H9 (cell line): ENCODE measurements around the gene RUFY2. TPM values are rescaled to one million over a fixed set of nuclear protein-coding genes. Genes with fewer than 3 reads are reported as not detected.

Experiments
- DNase-seq: peaks from one replicate; pipeline ENCODE4 v3.0.0-alpha.2; 2017
- H2AFZ ChIP-seq: one replicate; pipeline ENCODE4 v1.6.1; 2013; ENCODE audit warnings: mild to moderate bottlenecking, low read length, control low read depth, moderate library complexity
- H2AK5ac ChIP-seq: 2 replicates; pipeline ENCODE4 v1.6.1; 2013; ENCODE audit warnings: low read length, control low read depth, mixed read lengths; ENCODE audit not compliant: insufficient read length
- H2BK120ac ChIP-seq: one replicate; pipeline ENCODE4 v1.6.1; 2013; ENCODE audit warnings: low read depth, mild to moderate bottlenecking, low read length, control low read depth, inconsistent platforms; ENCODE audit not compliant: poor library complexity, severe bottlenecking
- H2BK12ac ChIP-seq: 2 replicates; pipeline ENCODE4 v1.6.1; 2013; ENCODE audit warnings: low read length, control low read depth, mixed read lengths, low read depth; ENCODE audit not compliant: insufficient read length
- H2BK15ac ChIP-seq: 2 replicates; pipeline ENCODE4 v1.6.1; 2013; ENCODE audit warnings: low read depth, low read length, control low read depth
- H2BK20ac ChIP-seq: one replicate; pipeline ENCODE4 v1.6.1; 2013; ENCODE audit warnings: low read depth, mild to moderate bottlenecking, low read length, control low read depth, inconsistent platforms; ENCODE audit not compliant: poor library complexity, severe bottlenecking
- H2BK5ac ChIP-seq: 2 replicates; pipeline ENCODE4 v1.6.1; 2013; ENCODE audit warnings: low read length, control low read depth, mixed read lengths; ENCODE audit not compliant: insufficient read length
- H3K14ac ChIP-seq: 2 replicates; pipeline ENCODE4 v1.6.1; 2013; ENCODE audit warnings: low read length, control low read depth; ENCODE audit not compliant: insufficient read depth
- H3K18ac ChIP-seq: 2 replicates; pipeline ENCODE4 v1.6.1; 2013; ENCODE audit warnings: low read depth, mild to moderate bottlenecking, mixed read lengths, low read length, control low read depth; ENCODE audit not compliant: insufficient read length
- H3K23ac ChIP-seq: 2 replicates; pipeline ENCODE4 v1.6.1; 2013; ENCODE audit warnings: low read length, control low read depth, mixed read lengths, low read depth; ENCODE audit not compliant: insufficient read length
- H3K23me2 ChIP-seq: 2 replicates; pipeline ENCODE4 v1.6.1; 2013; ENCODE audit warnings: low read depth, mild to moderate bottlenecking, mixed read lengths, low read length, control low read depth; ENCODE audit not compliant: insufficient read length, poor library complexity, severe bottlenecking
- H3K27ac ChIP-seq: 2 replicates; pipeline ENCODE4 v1.5.1; 2013; ENCODE audit warnings: low read length, control low read depth, mixed read lengths, low read depth; ENCODE audit not compliant: insufficient read length
- H3K27me3 ChIP-seq: 2 replicates; pipeline ENCODE4 v1.6.1; 2013; ENCODE audit warnings: low read length, control low read depth, inconsistent platforms; ENCODE audit not compliant: insufficient read depth
- H3K4ac ChIP-seq: 2 replicates; pipeline ENCODE4 v1.6.1; 2013; ENCODE audit warnings: low read depth, mild to moderate bottlenecking, control low read depth, inconsistent platforms, low read length, moderate library complexity
- H3K4me1 ChIP-seq: 2 replicates; pipeline ENCODE4 v1.6.1; 2013; ENCODE audit warnings: low read length, control low read depth, inconsistent platforms; ENCODE audit not compliant: insufficient read depth
- H3K4me2 ChIP-seq: 2 replicates; pipeline ENCODE4 v1.6.1; 2013; ENCODE audit warnings: low read length, control low read depth, mixed read lengths; ENCODE audit not compliant: insufficient read length, insufficient read depth
- H3K56ac ChIP-seq: 2 replicates; pipeline ENCODE4 v1.6.1; 2013; ENCODE audit warnings: low read depth, mild to moderate bottlenecking, mixed read lengths, low read length, control low read depth; ENCODE audit not compliant: insufficient read length
- H3K79me1 ChIP-seq: 2 replicates; pipeline ENCODE4 v1.6.1; 2013; ENCODE audit warnings: low read depth, mild to moderate bottlenecking, moderate library complexity, low read length, control low read depth, inconsistent platforms; ENCODE audit not compliant: insufficient read depth, poor library complexity, severe bottlenecking
- H3K79me2 ChIP-seq: 2 replicates; pipeline ENCODE4 v1.6.1; 2013; ENCODE audit warnings: low read length, control low read depth, inconsistent platforms; ENCODE audit not compliant: insufficient read depth
- H3K9ac ChIP-seq: 2 replicates; pipeline ENCODE4 v1.6.1; 2013; ENCODE audit warnings: low read length, control low read depth, mixed read lengths; ENCODE audit not compliant: insufficient read length; ENCODE audit errors: extremely low read depth
- H3K9me3 ChIP-seq: one replicate; pipeline ENCODE4 v1.6.1; 2013; ENCODE audit warnings: low read depth, low read length, inconsistent platforms; ENCODE audit not compliant: control insufficient read depth
- H3T11ph ChIP-seq: one replicate; pipeline ENCODE4 v1.6.1; 2013; ENCODE audit warnings: mild to moderate bottlenecking, low read length, control low read depth, inconsistent platforms
- H4K20me1 ChIP-seq: one replicate; pipeline ENCODE4 v1.6.1; 2013; ENCODE audit not compliant: control insufficient read depth, insufficient read length, insufficient read depth
- H4K5ac ChIP-seq: 2 replicates; pipeline ENCODE4 v1.6.1; 2013; ENCODE audit warnings: low read depth, mild to moderate bottlenecking, mixed read lengths, low read length, control low read depth; ENCODE audit not compliant: insufficient read length
- H4K8ac ChIP-seq: replicated peaks from 2 replicates; pipeline ENCODE4 v1.6.1; 2013; ENCODE audit warnings: low read length, control low read depth, mixed read lengths, low read depth; ENCODE audit not compliant: insufficient read length
- H4K91ac ChIP-seq: 2 replicates; pipeline ENCODE4 v1.6.1; 2013; ENCODE audit warnings: low read depth, mild to moderate bottlenecking, moderate library complexity, mixed read lengths, low read length, control low read depth; ENCODE audit not compliant: insufficient read length
- H3K27ac Mint-ChIP-seq, 3 experiments: 2 replicates in 2 of 3; 3 replicates in 1 of 3; pipeline ENCODE4 v1.8.0; 2020 to 2021; ENCODE audit warnings: mixed read lengths in 3 of 3, mild to moderate bottlenecking in 1 of 3, moderate library complexity in 1 of 3
- H3K27me3 Mint-ChIP-seq: 2 replicates; pipeline ENCODE4 v1.8.0; 2021; ENCODE audit warnings: low read depth, mild to moderate bottlenecking, moderate library complexity, mixed read lengths
- H3K36me3 Mint-ChIP-seq, 3 experiments: 2 replicates in 2 of 3; 3 replicates in 1 of 3; pipeline ENCODE4 v1.8.0; 2020 to 2021; ENCODE audit warnings: low read depth in 3 of 3, mixed read lengths in 3 of 3; ENCODE audit not compliant: insufficient read depth in 1 of 3
- H3K4me1 Mint-ChIP-seq, 2 experiments: 2 replicates each; pipeline ENCODE4 v1.8.0; 2020; ENCODE audit warnings: mixed read lengths in 2 of 2
- H3K4me3 Mint-ChIP-seq, 2 experiments: 2 replicates in 1 of 2; 3 replicates in 1 of 2; pipeline ENCODE4 v1.8.0; 2020 to 2021; ENCODE audit warnings: mild to moderate bottlenecking in 2 of 2, mixed read lengths in 2 of 2, moderate library complexity in 1 of 2
- H3K9me3 Mint-ChIP-seq, 2 experiments: 2 replicates in 1 of 2; 3 replicates in 1 of 2; pipeline ENCODE4 v1.8.0; 2020; ENCODE audit warnings: mild to moderate bottlenecking in 2 of 2, mixed read lengths in 2 of 2, moderate library complexity in 1 of 2
- WGBS: extraction: QIAGEN DNeasy Blood & Tissue Kit; methylation state at CpG from one replicate; pipeline ENCODE4 v1.1.7; 2013; ENCODE audit warnings: missing lambda C conversion rate, low lambda C conversion rate, mixed read lengths; ENCODE audit not compliant: insufficient read length; ENCODE audit errors: extremely low coverage; 5-methylcytosine and 5-hydroxymethylcytosine counted together
- total RNA-seq: library from RNA; stranded (reverse); gene quantifications from 2 replicates; pipeline ENCODE4 v1.2.1, GENCODE V29; 2021
- TF ChIP-seq, protein P1 (sequence below): fragments of 200-600 bp; sonication (generic); conservative IDR thresholded peaks from 3 replicates; pipeline ENCODE4 v1.8.0; 2021; ENCODE audit warnings: antibody characterized with exemption, mild to moderate bottlenecking

Gene RUFY2
- total RNA-seq, 1 experiment from 2014 or later, result 14.1 TPM

DNA sequence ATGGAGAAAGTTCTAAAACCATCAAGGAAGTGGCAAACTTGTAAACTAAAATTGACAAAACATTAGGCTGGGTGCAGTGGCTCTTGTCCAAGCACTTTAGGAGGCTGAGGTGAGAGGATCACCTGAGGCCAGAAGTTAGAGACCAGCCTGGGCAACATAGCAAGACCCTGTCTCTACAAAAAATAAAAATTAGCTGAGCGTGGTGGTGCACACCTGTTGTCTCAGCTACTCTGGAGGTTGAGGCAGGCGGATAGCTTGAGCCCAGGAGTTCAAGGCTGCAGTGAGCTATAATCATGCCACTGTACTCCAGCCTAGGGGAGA, 104.6 kb downstream of the RUFY2 start:
- Histone ChIP-seq H3K79me1 (no peaks in the 10 kb centered on the region), H3T11ph (no peak overlapping the region), H2BK15ac (no peak overlapping the region), H3K18ac (no peak overlapping the region), H3K23me2 (no peaks in the 10 kb centered on the region), H4K8ac (no peak overlapping the region), H3K4ac (no peak overlapping the region), H4K5ac (no peak overlapping the region), H2BK120ac (no peak overlapping the region), H2BK20ac (no peak overlapping the region), H2BK12ac (no peak overlapping the region), H3K4me2 (no peak overlapping the region), H4K91ac (no peak overlapping the region), H4K20me1 (no peaks in the 10 kb centered on the region), H2AFZ (no peak overlapping the region), H3K9me3 (no peaks in the 10 kb centered on the region), H3K9ac (no peak overlapping the region), H3K56ac (no peak overlapping the region), H2BK5ac (no peak overlapping the region), H3K4me1 (no peaks in the 10 kb centered on the region), H3K23ac (no peak overlapping the region), H2AK5ac (no peak overlapping the region), H3K14ac (no peak overlapping the region), H3K27ac (no peak overlapping the region), H3K79me2 (no peaks in the 10 kb centered on the region), H3K27me3 (no peaks in the 10 kb centered on the region)
- no peaks in the 10 kb centered on the region for H3K27me3 Mint-ChIP-seq
- peaks cover 9 to 15% of the 10 kb centered on the region in 2 experiments for H3K4me1 Mint-ChIP-seq
- TF ChIP-seq, protein P1, sequence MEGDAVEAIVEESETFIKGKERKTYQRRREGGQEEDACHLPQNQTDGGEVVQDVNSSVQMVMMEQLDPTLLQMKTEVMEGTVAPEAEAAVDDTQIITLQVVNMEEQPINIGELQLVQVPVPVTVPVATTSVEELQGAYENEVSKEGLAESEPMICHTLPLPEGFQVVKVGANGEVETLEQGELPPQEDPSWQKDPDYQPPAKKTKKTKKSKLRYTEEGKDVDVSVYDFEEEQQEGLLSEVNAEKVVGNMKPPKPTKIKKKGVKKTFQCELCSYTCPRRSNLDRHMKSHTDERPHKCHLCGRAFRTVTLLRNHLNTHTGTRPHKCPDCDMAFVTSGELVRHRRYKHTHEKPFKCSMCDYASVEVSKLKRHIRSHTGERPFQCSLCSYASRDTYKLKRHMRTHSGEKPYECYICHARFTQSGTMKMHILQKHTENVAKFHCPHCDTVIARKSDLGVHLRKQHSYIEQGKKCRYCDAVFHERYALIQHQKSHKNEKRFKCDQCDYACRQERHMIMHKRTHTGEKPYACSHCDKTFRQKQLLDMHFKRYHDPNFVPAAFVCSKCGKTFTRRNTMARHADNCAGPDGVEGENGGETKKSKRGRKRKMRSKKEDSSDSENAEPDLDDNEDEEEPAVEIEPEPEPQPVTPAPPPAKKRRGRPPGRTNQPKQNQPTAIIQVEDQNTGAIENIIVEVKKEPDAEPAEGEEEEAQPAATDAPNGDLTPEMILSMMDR, result no peak
- no peak overlapping the region for H3K4me3 Mint-ChIP-seq
- no peak overlapping the region for H3K27ac Mint-ChIP-seq
- no peaks in the 10 kb centered on the region for H3K9me3 Mint-ChIP-seq
- DNase-seq, result no peak
- no peaks in the 10 kb centered on the region for H3K36me3 Mint-ChIP-seq
- WGBS, result no CpG with 5 or more reads among the region's 2 CpGs
